HCT116 (cell line): ENCODE measurements around the gene HSPG2.

Experiments
- EGR1 ChIP-seq: IDR thresholded peaks from 2 replicates; pipeline ENCODE4 v1.6.1; 2012; ENCODE audit warnings: low read depth
- ELF1 ChIP-seq: IDR thresholded peaks from 2 replicates; pipeline ENCODE4 v1.6.1; 2012; ENCODE audit warnings: low read depth, borderline replicate concordance
- MAX ChIP-seq: IDR thresholded peaks from 2 replicates; pipeline ENCODE4 v1.6.1; 2012
- POLR2A ChIP-seq: IDR thresholded peaks from 2 replicates; pipeline ENCODE4 v1.7.0; 2011; ENCODE audit warnings: borderline replicate concordance; ENCODE audit not compliant: insufficient read depth, insufficient read length; ENCODE audit errors: extremely low read depth
- POLR2AphosphoS5 ChIP-seq: IDR thresholded peaks from 2 replicates; pipeline ENCODE4 v1.6.1; 2011; ENCODE audit warnings: mild to moderate bottlenecking, low read depth, low read length, moderate library complexity
- RAD21 ChIP-seq: IDR thresholded peaks from 2 replicates; pipeline ENCODE4 v1.6.1; 2012; ENCODE audit warnings: low read depth, mild to moderate bottlenecking
- REST ChIP-seq: IDR thresholded peaks from 2 replicates; pipeline ENCODE4 v1.6.1; 2012; ENCODE audit warnings: low read depth
- YY1 ChIP-seq: IDR thresholded peaks from 2 replicates; pipeline ENCODE4 v1.6.1; 2011; ENCODE audit warnings: low read length, low read depth, moderate library complexity, mild to moderate bottlenecking; ENCODE audit not compliant: insufficient replicate concordance; ENCODE audit errors: extremely low read depth
- ZNF274 ChIP-seq: fragments of 200-500 bp; sonication (Bioruptor generic); IDR thresholded peaks from 2 replicates; pipeline ENCODE4 v1.6.1; 2014; ENCODE audit warnings: mild to moderate bottlenecking, low read depth, low read length, inconsistent platforms
- TF ChIP-seq, protein P1 (sequence below), 3 experiments: fragments of 200-600 bp in 1 of 3; sonication (generic) in 1 of 3; IDR thresholded peaks in 2 of 3; conservative IDR thresholded peaks in 1 of 3; 2 replicates each; pipeline ENCODE4 v1.5.1; 2012 to 2017; ENCODE audit warnings: low read depth in 2 of 3, low read length in 2 of 3, antibody characterized with exemption in 1 of 3, borderline replicate concordance in 1 of 3, control low read depth in 1 of 3, mild to moderate bottlenecking in 1 of 3, mixed read lengths in 1 of 3, mixed run types in 1 of 3, moderate library complexity in 1 of 3; ENCODE audit not compliant: insufficient read depth in 1 of 3

DNA sequence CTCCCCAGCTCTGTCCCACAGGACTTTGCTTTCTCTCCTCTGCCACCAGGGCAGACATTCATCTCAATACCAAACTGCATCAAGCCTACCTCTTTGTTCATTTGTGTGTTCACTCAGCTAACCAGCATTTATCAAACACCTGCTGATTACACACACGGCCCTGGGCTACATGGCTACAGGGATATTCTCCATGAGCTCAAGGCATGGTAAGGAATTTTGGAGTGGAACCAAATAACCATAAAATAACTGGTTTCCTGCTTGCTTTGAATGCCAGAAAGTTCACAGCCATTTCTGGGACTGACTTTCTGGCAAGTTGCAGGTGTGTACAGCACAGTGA, 70.4 kb downstream of the HSPG2 start:
- no peak for TF ChIP-seq REST
- TF ChIP-seq POLR2A, result no peak
- TF ChIP-seq, protein P1, sequence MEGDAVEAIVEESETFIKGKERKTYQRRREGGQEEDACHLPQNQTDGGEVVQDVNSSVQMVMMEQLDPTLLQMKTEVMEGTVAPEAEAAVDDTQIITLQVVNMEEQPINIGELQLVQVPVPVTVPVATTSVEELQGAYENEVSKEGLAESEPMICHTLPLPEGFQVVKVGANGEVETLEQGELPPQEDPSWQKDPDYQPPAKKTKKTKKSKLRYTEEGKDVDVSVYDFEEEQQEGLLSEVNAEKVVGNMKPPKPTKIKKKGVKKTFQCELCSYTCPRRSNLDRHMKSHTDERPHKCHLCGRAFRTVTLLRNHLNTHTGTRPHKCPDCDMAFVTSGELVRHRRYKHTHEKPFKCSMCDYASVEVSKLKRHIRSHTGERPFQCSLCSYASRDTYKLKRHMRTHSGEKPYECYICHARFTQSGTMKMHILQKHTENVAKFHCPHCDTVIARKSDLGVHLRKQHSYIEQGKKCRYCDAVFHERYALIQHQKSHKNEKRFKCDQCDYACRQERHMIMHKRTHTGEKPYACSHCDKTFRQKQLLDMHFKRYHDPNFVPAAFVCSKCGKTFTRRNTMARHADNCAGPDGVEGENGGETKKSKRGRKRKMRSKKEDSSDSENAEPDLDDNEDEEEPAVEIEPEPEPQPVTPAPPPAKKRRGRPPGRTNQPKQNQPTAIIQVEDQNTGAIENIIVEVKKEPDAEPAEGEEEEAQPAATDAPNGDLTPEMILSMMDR (IDR thresholded peaks at IDR 0.05 in 2 of 3, conservative IDR thresholded peaks at IDR 0.05 in 1 of 3; ENCODE audit: borderline replicate concordance in 1 of 3, insufficient read depth in 1 of 3, low read depth in 2 of 3, low read length in 2 of 3), result no peak
- TF ChIP-seq ZNF274, result no peak
- TF ChIP-seq MAX, result no peak
- no peak for TF ChIP-seq ELF1
- TF ChIP-seq POLR2AphosphoS5, result no peak
- no peak for TF ChIP-seq YY1
- TF ChIP-seq EGR1, result no peak
- no peak for TF ChIP-seq RAD21
